GM12874 (cell line): Measurements from ENCODE around the gene LRRC38.

Experiments used
- TF ChIP-seq, protein P1 (sequence below): IDR thresholded peaks from 2 replicates; pipeline ENCODE4 v1.5.1; 2011; ENCODE audit warnings: low read depth, mild to moderate bottlenecking, control low read depth, low read length, moderate library complexity; ENCODE audit not compliant: insufficient read depth

LRRC38 gene, protein sequence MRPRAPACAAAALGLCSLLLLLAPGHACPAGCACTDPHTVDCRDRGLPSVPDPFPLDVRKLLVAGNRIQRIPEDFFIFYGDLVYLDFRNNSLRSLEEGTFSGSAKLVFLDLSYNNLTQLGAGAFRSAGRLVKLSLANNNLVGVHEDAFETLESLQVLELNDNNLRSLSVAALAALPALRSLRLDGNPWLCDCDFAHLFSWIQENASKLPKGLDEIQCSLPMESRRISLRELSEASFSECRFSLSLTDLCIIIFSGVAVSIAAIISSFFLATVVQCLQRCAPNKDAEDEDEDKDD

GRCh38 chr1:13513895-13514546 lies at the start of gene LRRC38:
TSS of gene LRRC38 (minus strand) at chr1:13514003. CDS start at chr1:13513593, 410 bp downstream.
- TF ChIP-seq, protein P1, sequence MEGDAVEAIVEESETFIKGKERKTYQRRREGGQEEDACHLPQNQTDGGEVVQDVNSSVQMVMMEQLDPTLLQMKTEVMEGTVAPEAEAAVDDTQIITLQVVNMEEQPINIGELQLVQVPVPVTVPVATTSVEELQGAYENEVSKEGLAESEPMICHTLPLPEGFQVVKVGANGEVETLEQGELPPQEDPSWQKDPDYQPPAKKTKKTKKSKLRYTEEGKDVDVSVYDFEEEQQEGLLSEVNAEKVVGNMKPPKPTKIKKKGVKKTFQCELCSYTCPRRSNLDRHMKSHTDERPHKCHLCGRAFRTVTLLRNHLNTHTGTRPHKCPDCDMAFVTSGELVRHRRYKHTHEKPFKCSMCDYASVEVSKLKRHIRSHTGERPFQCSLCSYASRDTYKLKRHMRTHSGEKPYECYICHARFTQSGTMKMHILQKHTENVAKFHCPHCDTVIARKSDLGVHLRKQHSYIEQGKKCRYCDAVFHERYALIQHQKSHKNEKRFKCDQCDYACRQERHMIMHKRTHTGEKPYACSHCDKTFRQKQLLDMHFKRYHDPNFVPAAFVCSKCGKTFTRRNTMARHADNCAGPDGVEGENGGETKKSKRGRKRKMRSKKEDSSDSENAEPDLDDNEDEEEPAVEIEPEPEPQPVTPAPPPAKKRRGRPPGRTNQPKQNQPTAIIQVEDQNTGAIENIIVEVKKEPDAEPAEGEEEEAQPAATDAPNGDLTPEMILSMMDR: no peak

- TF ChIP-seq, protein P1: no peak
Measured at GRCh38 chr1:13560541-13560940, 46.7 kb upstream of the LRRC38 start.

GRCh38 chr1:13556224-13556764 lies 42.5 kb upstream of the LRRC38 start:
- TF ChIP-seq, protein P1: no peak

- TF ChIP-seq, protein P1: no peak
Measured at GRCh38 chr1:13554798-13555197, 41.0 kb upstream of the LRRC38 start.

DNA sequence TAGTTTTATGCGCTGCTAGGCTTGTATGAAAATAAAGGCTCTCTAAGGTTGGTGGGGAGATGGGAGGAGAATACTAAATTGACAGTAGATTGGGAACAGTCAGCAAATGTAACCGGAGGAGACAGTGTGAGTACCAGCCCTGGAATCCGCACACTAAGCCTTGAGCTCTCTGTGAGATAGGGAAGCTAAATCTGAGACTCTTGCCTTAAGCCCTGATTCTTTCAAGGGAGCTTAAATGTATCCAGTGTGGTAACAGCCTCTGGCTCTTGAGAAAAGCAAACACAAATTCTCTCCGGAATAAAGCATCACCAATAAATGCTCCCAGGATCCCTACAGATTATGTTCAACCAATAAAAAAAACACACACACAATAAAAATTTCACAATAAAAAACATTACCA lies 36.9 kb upstream of the LRRC38 start:
- TF ChIP-seq, protein P1: no peak

- TF ChIP-seq, protein P1: no peak
Measured at GRCh38 chr1:13549521-13549920, 35.7 kb upstream of the LRRC38 start.

DNA sequence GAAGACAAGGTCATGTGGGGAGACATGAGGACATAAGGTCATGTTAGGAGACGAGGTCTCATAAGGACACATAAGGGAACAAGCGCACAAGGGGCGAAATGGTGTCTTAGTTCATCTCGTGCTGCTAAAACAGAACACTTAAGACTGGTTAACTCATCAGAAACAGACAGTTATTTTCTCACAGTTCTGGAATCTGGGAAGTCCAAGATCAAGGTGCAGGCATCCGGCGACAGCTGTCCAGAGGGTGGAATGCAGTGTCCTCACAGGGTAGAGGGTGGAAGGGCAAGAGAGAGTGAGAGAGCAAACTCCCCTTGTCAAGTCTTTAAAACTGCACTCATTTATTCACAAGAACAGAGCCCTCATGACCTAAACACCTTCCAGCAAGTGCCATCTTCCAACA lies 35.2 kb upstream of the LRRC38 start:
- TF ChIP-seq, protein P1: no peak
